Left ventricle myocardium inferior (tissue), 1 donor: ENCODE measurements around the gene DIAPH1. TPM values are rescaled to one million over a fixed set of nuclear protein-coding genes. Genes with fewer than 3 reads are reported as not detected.

ENCODE experiments used
- DNase-seq: peaks from one replicate; pipeline ENCODE4 v3.0.0-alpha.2; 2020
- H3K27ac ChIP-seq: fragments of 200-600 bp; replicated peaks from 2 replicates; pipeline ENCODE4 v1.8.0; 2021
- H3K27me3 ChIP-seq: fragments of 200-600 bp; 2 replicates; pipeline ENCODE4 v1.8.0; 2021; ENCODE audit warnings: low read depth
- H3K36me3 ChIP-seq: fragments of 200-600 bp; 2 replicates; pipeline ENCODE4 v1.8.0; 2021
- H3K4me1 ChIP-seq: fragments of 200-600 bp; 2 replicates; pipeline ENCODE4 v1.8.0; 2021
- H3K4me3 ChIP-seq: fragments of 200-600 bp; 2 replicates; pipeline ENCODE4 v1.8.0; 2021; ENCODE audit warnings: mild to moderate bottlenecking, moderate library complexity
- H3K9me3 ChIP-seq: fragments of 200-600 bp; replicated peaks from 2 replicates; pipeline ENCODE4 v1.8.0; 2021
- intact Hi-C: fragments of 100-400 bp; cut with micrococcal nuclease; formaldehyde crosslinking; loops from one replicate; pipeline ENCODE4 v1.11.0; 2022
- total RNA-seq: library from RNA; stranded (reverse); fragmentation: NEBNext Ultra II Directional; extraction: Animal tissue kit (Norgen Biotek cat#: 25700); gene quantifications from one replicate; pipeline ENCODE4 v1.2.1, GENCODE V29; 2021
- TF ChIP-seq, protein P1 (sequence below): fragments of 200-600 bp; IDR thresholded peaks from 2 replicates; pipeline ENCODE4 v1.8.0; 2021; ENCODE audit warnings: antibody characterized with exemption, mild to moderate bottlenecking, borderline replicate concordance
- donor health status: DM: no; HTN: yes; CAD: no; lungs with severe emphysema.

The DIAPH1 gene
- total RNA-seq, 1 donor from 2014 or later = 53.1 TPM

- Histone ChIP-seq H3K4me3 (no peak overlapping the region), H3K4me1 (no peaks in the 10 kb centered on the region), H3K9me3 (no peaks in the 10 kb centered on the region), H3K36me3 (peaks cover 69% of the 10 kb centered on the region), H3K27ac (no peak overlapping the region), H3K27me3 (no peaks in the 10 kb centered on the region)
- intact Hi-C loops = no loop called here
- TF ChIP-seq, protein P1, sequence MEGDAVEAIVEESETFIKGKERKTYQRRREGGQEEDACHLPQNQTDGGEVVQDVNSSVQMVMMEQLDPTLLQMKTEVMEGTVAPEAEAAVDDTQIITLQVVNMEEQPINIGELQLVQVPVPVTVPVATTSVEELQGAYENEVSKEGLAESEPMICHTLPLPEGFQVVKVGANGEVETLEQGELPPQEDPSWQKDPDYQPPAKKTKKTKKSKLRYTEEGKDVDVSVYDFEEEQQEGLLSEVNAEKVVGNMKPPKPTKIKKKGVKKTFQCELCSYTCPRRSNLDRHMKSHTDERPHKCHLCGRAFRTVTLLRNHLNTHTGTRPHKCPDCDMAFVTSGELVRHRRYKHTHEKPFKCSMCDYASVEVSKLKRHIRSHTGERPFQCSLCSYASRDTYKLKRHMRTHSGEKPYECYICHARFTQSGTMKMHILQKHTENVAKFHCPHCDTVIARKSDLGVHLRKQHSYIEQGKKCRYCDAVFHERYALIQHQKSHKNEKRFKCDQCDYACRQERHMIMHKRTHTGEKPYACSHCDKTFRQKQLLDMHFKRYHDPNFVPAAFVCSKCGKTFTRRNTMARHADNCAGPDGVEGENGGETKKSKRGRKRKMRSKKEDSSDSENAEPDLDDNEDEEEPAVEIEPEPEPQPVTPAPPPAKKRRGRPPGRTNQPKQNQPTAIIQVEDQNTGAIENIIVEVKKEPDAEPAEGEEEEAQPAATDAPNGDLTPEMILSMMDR = no peak
- no peak for DNase-seq
Measured at GRCh38 chr5:141657937-141658545, 39.2 kb upstream of the DIAPH1 start.

DNA sequence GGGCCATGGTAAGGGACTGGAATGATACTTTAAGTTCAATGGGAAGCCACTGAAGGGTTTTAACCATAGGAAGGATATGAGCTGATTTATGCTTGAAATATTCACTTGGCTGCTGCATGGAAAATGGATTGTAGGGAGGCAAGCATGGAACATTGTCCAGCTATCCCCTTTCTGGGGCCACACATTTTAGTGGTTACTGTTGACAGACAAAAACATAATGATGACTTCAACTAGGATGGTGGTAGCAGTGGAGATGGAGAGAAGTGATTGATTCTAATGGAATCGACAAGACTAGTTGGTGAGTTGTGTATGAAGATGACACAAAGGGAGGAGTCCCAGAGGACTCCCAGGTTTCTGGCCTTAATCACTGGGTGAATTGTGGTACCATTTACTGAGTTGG lies 38.6 kb upstream of the DIAPH1 start:
- DNase-seq = no peak
- TF ChIP-seq, protein P1 = no peak
- no peak overlapping the region for H3K27ac ChIP-seq
- peaks cover 64% of the 10 kb centered on the region for H3K36me3 ChIP-seq
- intact Hi-C loops = no loop called here
- H3K27me3 ChIP-seq = no peaks in the 10 kb centered on the region
- H3K9me3 ChIP-seq = no peaks in the 10 kb centered on the region
- H3K4me3 ChIP-seq = no peak overlapping the region
- H3K4me1 ChIP-seq = no peaks in the 10 kb centered on the region

GRCh38 chr5:141656396-141656795 lies 37.6 kb upstream of the DIAPH1 start:
- TF ChIP-seq, protein P1 = no peak
- H3K36me3 ChIP-seq = peaks cover 56% of the 10 kb centered on the region
- no peak for DNase-seq

DNA sequence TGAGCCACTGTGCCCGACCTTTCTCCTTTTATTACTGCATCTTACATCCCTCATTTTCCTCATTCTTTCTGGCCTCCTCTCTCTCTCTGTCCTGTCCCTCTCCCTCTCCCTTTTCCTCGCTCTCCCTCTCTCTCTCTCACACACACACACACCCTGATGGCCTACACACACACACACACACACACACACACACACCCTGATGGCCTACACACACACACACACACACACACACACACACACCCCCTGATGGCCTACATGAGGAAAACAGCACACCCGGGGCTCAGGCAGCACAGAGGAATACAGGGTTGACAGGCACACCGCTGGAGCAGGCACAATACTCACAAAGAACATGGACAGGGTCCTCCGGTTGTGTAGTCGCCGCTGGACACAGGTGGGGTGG lies 36.2 kb upstream of the DIAPH1 start:
- intact Hi-C loops = no loop called here

More at GRCh38 chr5:141656396-141656795, 37.6 kb upstream of the DIAPH1 start:
- H3K4me1 ChIP-seq = peaks cover 4% of the 10 kb centered on the region
- no peak overlapping the region for H3K4me3 ChIP-seq
- H3K27me3 ChIP-seq = no peaks in the 10 kb centered on the region
- no peaks in the 10 kb centered on the region for H3K9me3 ChIP-seq
- intact Hi-C loops = no loop called here
- H3K27ac ChIP-seq = no peak overlapping the region

DNA sequence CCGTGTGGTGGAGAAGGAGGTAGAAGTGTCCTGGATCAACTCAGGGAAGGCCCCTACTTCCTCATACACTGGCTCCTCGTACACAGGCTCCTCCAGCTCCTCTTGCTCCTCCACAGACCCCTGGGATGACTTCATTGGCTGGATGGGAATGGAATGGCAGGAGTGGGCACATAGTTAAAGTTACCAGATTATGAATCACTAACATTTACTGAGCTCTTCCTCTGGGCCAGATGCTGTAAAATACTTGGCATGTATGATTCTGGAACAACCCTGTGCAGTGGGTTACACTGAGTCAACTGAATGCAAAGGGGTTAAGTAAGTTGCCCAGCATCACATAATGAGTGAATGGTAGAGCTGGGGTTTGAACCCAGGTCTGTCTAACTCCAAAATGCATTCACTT lies 35.5 kb upstream of the DIAPH1 start:
- H3K36me3 ChIP-seq = peaks cover 39% of the 10 kb centered on the region

More for the DNA sequence above, 36.2 kb upstream of the DIAPH1 start:
- peaks cover 46% of the 10 kb centered on the region for H3K36me3 ChIP-seq
- H3K27me3 ChIP-seq = no peaks in the 10 kb centered on the region
- no peak for DNase-seq
- no peaks in the 10 kb centered on the region for H3K9me3 ChIP-seq
- TF ChIP-seq, protein P1 = no peak
- H3K4me1 ChIP-seq = peaks cover 16% of the 10 kb centered on the region
- H3K4me3 ChIP-seq = no peak overlapping the region
- no peak overlapping the region for H3K27ac ChIP-seq

More for the DNA sequence above, 35.5 kb upstream of the DIAPH1 start:
- Histone ChIP-seq H3K4me3 (no peak overlapping the region), H3K27me3 (no peaks in the 10 kb centered on the region), H3K27ac (no peak overlapping the region), H3K9me3 (no peaks in the 10 kb centered on the region), H3K4me1 (peaks cover 16% of the 10 kb centered on the region)
- no peak for DNase-seq
- TF ChIP-seq, protein P1 = no peak
- intact Hi-C loops = no loop called here
